Caki2 (cell line): ENCODE measurements around the gene APLP2. TPM values are rescaled to one million over a fixed set of nuclear protein-coding genes. Genes with fewer than 3 reads are reported as not detected.

Experiments
- DNase-seq: peaks from one replicate; pipeline ENCODE4 v3.0.0-alpha.2; 2015; ENCODE audit warnings: low read depth
- in situ Hi-C: cut with HindIII; loops from 2 replicates; pipeline ENCODE4 v1.10.0; 2016; ENCODE audit warnings: low sequenced_read_pairs, low pct_unique_long_range_greater_than_20kb, mixed read lengths
- total RNA-seq: library from RNA; depleted of rRNA; stranded (reverse); fragments of >200 nt; shearing (Covaris generic); gene quantifications from 2 replicates; pipeline ENCODE4 v1.2.3, GENCODE V29; 2014; ENCODE audit warnings: low replicate concordance

Gene APLP2
- total RNA-seq, 1 experiment from 2014 or later = 169 TPM

- DNase-seq = no peak
- in situ Hi-C loops = no loop called here
Measured at GRCh38 chr11:130174642-130175041, 104.9 kb downstream of the APLP2 start.

GRCh38 chr11:130175898-130176297, 106.2 kb downstream of the APLP2 start:
- DNase-seq = no peak
- in situ Hi-C loops = no loop called here

GRCh38 chr11:130177782-130178181, 108.1 kb downstream of the APLP2 start:
- in situ Hi-C loops = no loop called here
- DNase-seq = no peak

GRCh38 chr11:130178441-130179339, 109.0 kb downstream of the APLP2 start:
- DNase-seq = no peak
- in situ Hi-C loops = no loop called here

- peak; percentile 62 for DNase-seq
- in situ Hi-C loops = no loop called here
Measured at GRCh38 chr11:130179396-130180306, 110.0 kb downstream of the APLP2 start.

- in situ Hi-C loops = no loop called here
Measured at GRCh38 chr11:130180491-130180890, 110.8 kb downstream of the APLP2 start.

GRCh38 chr11:130180896-130181294, 111.2 kb downstream of the APLP2 start:
- in situ Hi-C loops = no loop called here
- no peak for DNase-seq

More at GRCh38 chr11:130180491-130180890, 110.8 kb downstream of the APLP2 start:
- peak; percentile 18 for DNase-seq

- peak; percentile 73 for DNase-seq
- in situ Hi-C loops = no loop called here
Measured at GRCh38 chr11:130181295-130182272, 111.9 kb downstream of the APLP2 start.

- in situ Hi-C loops = no loop called here
Measured at GRCh38 chr11:130183878-130184610, 114.3 kb downstream of the APLP2 start.

GRCh38 chr11:130187096-130187495, 117.4 kb downstream of the APLP2 start:
- DNase-seq = no peak
- in situ Hi-C loops = no loop called here

More at GRCh38 chr11:130183878-130184610, 114.3 kb downstream of the APLP2 start:
- no peak for DNase-seq

GRCh38 chr11:130188047-130188446, 118.4 kb downstream of the APLP2 start:
- in situ Hi-C loops = no loop called here
- no peak for DNase-seq

- DNase-seq = no peak
- in situ Hi-C loops = no loop called here
Measured at GRCh38 chr11:130188585-130189347, 119.1 kb downstream of the APLP2 start.

- DNase-seq = no peak
- in situ Hi-C loops = no loop called here
Measured at GRCh38 chr11:130189492-130190210, 120.0 kb downstream of the APLP2 start.

GRCh38 chr11:130190371-130190881, 120.7 kb downstream of the APLP2 start:
- in situ Hi-C loops = no loop called here
- DNase-seq = no peak

GRCh38 chr11:130191896-130192295, 122.2 kb downstream of the APLP2 start:
- in situ Hi-C loops = no loop called here
- no peak for DNase-seq

- DNase-seq = no peak
- in situ Hi-C loops = no loop called here
Measured at GRCh38 chr11:130192845-130193267, 123.2 kb downstream of the APLP2 start.
